ENCODE measurements around the gene CREB5. TPM values are rescaled to one million over a fixed set of nuclear protein-coding genes. Genes with fewer than 3 reads are reported as not detected.

CREB5 gene
- total and polyA plus RNA-seq, 2 experiments from 2014 or later, result 2.4 to 4.4 TPM

GRCh38 chr7:28658381-28658780 is 246.1 kb downstream of the CREB5 start:
- no peaks in the 10 kb centered on the region for H4K20me1 ChIP-seq (replicated peaks; ENCODE audit: insufficient read depth)
- H3K4me3 ChIP-seq, result no peak overlapping the region
- Mint-ChIP-seq H3K9me3 (peaks cover 10% of the 10 kb centered on the region), H3K27me3 (ENCODE audit: insufficient read depth, low read depth, poor library complexity) (no peaks in the 10 kb centered on the region), H3K36me3 (ENCODE audit: low read depth) (peaks cover 6% of the 10 kb centered on the region; the same call in 1 of the 3 replicates), H3K27ac (no peak overlapping the region), H3K4me3 (no peak overlapping the region), H3K4me1 (no peaks in the 10 kb centered on the region)
- DNase-seq (ENCODE audit: low spot score), result no peak
- no peaks in the 10 kb centered on the region for H3F3A ChIP-seq (replicated peaks; ENCODE audit: low read depth)
- H3K79me2 ChIP-seq (replicated peaks; ENCODE audit: insufficient read depth), result no peaks in the 10 kb centered on the region
- TF ChIP-seq, protein P1, sequence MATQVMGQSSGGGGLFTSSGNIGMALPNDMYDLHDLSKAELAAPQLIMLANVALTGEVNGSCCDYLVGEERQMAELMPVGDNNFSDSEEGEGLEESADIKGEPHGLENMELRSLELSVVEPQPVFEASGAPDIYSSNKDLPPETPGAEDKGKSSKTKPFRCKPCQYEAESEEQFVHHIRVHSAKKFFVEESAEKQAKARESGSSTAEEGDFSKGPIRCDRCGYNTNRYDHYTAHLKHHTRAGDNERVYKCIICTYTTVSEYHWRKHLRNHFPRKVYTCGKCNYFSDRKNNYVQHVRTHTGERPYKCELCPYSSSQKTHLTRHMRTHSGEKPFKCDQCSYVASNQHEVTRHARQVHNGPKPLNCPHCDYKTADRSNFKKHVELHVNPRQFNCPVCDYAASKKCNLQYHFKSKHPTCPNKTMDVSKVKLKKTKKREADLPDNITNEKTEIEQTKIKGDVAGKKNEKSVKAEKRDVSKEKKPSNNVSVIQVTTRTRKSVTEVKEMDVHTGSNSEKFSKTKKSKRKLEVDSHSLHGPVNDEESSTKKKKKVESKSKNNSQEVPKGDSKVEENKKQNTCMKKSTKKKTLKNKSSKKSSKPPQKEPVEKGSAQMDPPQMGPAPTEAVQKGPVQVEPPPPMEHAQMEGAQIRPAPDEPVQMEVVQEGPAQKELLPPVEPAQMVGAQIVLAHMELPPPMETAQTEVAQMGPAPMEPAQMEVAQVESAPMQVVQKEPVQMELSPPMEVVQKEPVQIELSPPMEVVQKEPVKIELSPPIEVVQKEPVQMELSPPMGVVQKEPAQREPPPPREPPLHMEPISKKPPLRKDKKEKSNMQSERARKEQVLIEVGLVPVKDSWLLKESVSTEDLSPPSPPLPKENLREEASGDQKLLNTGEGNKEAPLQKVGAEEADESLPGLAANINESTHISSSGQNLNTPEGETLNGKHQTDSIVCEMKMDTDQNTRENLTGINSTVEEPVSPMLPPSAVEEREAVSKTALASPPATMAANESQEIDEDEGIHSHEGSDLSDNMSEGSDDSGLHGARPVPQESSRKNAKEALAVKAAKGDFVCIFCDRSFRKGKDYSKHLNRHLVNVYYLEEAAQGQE (IDR thresholded peaks at IDR 0.05; ENCODE audit: unreplicated experiment), result no peak
- no peak for TF ChIP-seq POLR2AphosphoS5 (IDR thresholded peaks at IDR 0.05; ENCODE audit: low read depth)
- no peak for TF ChIP-seq STAT1 (IDR thresholded peaks at IDR 0.05; ENCODE audit: unreplicated experiment)
- TF ChIP-seq JUNB (IDR thresholded peaks at IDR 0.05; ENCODE audit: unreplicated experiment), result no peak
- no peak for TF ChIP-seq EZH2phosphoT487 (IDR thresholded peaks at IDR 0.05; ENCODE audit: unreplicated experiment)
- TF ChIP-seq ETS1 (IDR thresholded peaks at IDR 0.05), result no peak
- TF ChIP-seq NANOG (IDR thresholded peaks at IDR 0.05; ENCODE audit: borderline replicate concordance), result no peak
- TF ChIP-seq ZNF462 (CRISPR knock-in tag; IDR thresholded peaks at IDR 0.05), result no peak
- no peak for TF ChIP-seq ZNF331 (CRISPR knock-in tag; IDR thresholded peaks at IDR 0.05; ENCODE audit: low read depth)
- TF ChIP-seq ZNF114 (CRISPR knock-in tag; IDR thresholded peaks at IDR 0.05), result no peak
- TF ChIP-seq CTCF (conservative IDR thresholded peaks at IDR 0.05; ENCODE audit: low read depth in 2 of 2), result no peak
- TF ChIP-seq EZH2 (IDR thresholded peaks at IDR 0.05; ENCODE audit: low read depth, unreplicated experiment), result no peak
- TF ChIP-seq CREB1 (CRISPR knock-in tag; IDR thresholded peaks at IDR 0.05; ENCODE audit: low read depth), result no peak
- no peaks in the 10 kb centered on the region for H3K27me3 ChIP-seq (ENCODE audit: insufficient read depth)
- H3K9me2 ChIP-seq (ENCODE audit: insufficient read depth), result no peaks in the 10 kb centered on the region
- no peak overlapping the region for H2AFZ ChIP-seq
- no peaks in the 10 kb centered on the region for H3K4me1 ChIP-seq (ENCODE audit: insufficient read depth)
- no peak overlapping the region for H3K4me2 ChIP-seq
- no peaks in the 10 kb centered on the region for H3K36me3 ChIP-seq (ENCODE audit: insufficient read depth)
- no peak overlapping the region for H3K27ac ChIP-seq (ENCODE audit: low read depth)
- no peak for ATAC-seq
